ENCODE data around the gene SOX14.

SOX14 gene

DNA sequence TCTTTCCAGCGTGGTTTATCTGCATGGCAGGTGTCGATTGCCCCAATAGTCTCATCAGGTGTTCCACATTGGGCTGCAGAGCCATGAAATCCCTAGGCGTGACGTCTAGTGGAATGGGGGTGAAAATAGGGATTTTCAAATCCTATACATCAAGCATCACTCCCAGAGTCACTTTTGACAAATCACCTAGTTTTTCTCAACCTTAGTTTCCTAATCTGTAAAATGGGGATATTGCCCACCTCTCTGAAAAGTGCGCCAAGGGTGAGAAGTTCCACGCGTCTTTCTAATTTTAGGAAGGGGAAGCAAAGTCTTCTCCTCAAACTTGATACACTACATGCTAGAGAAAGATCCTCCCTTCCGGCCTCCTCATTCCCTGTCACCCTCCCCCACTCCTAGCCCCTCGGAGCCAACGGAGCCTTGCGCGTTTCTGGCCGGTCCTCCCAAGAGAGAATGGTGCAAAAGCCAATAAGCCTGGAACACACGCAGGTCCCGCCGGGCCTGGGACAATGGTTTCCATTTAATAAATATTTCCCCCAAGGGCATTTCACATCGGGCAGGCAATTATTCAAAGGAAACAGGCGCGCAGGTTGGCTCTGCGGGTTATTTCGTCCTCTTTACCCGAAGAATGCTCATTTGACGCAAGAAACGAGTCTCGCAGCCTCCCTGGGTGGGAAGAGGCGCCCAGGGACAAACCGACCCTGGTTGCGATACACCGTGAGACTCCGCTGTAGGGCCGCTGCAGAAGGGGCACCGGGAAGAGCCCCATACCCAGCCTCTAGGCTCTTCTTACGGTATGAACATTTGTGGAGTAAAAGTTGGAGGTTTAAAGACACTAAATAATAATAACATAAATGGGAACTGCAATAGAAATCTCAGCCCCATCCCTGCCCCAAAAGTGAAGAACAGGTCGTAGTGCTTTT, 1.2 kb upstream of the SOX14 start:
- no peaks in the 10 kb centered on the region for H3K36me3 ChIP-seq (ENCODE audit: control insufficient read depth in 1 of 2, insufficient read depth in 2 of 2, low read length in 2 of 2)
- no peak overlapping the region for H3K4me3 ChIP-seq (ENCODE audit: low read depth in 1 of 2, low read length in 2 of 2)
- H3K27ac ChIP-seq (ENCODE audit: low read length), result no peak overlapping the region
- H3K27me3 ChIP-seq (ENCODE audit: low read depth, low read length), result peaks cover 67% of the 10 kb centered on the region
- H3K9me3 ChIP-seq (ENCODE audit: control insufficient read depth in 1 of 2, low read length in 2 of 2), result no peaks in the 10 kb centered on the region
- peaks cover 0 to 40% of the 10 kb centered on the region in 2 donors for H3K4me1 ChIP-seq (ENCODE audit: control insufficient read depth in 1 of 2, insufficient read depth in 2 of 2, low read length in 2 of 2)

DNA sequence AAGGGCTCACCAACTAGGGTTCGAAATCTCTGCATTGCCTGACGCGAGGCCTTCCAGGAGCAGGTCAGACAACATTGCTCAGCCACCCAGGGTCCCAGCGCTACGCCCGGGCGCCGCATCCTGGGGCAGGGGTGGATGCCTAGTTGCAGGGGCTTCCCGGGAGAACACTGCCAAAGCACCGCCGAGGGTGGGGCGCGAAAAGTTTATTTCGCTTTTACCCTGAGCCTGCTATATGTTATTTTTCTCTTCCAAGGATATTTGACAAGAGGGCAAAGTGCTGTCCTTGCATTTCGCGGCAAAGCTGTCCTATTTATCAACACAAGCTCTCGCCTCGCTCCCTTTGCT, 549 bp upstream of the SOX14 start:
- Histone ChIP-seq H3K36me3 (ENCODE audit: control insufficient read depth in 1 of 2, insufficient read depth in 2 of 2, low read length in 2 of 2) (no peaks in the 10 kb centered on the region), H3K27me3 (ENCODE audit: low read depth, low read length) (peaks cover 72% of the 10 kb centered on the region), H3K4me1 (ENCODE audit: control insufficient read depth in 1 of 2, insufficient read depth in 2 of 2, low read length in 2 of 2) (peaks cover 0 to 46% of the 10 kb centered on the region in 2 donors), H3K9me3 (ENCODE audit: control insufficient read depth in 1 of 2, low read length in 2 of 2) (no peaks in the 10 kb centered on the region), H3K4me3 (ENCODE audit: low read depth in 1 of 2, low read length in 2 of 2) (peak overlapping the region in 1 of 2 donors; percentile 59), H3K27ac (ENCODE audit: low read length) (no peak overlapping the region)

DNA sequence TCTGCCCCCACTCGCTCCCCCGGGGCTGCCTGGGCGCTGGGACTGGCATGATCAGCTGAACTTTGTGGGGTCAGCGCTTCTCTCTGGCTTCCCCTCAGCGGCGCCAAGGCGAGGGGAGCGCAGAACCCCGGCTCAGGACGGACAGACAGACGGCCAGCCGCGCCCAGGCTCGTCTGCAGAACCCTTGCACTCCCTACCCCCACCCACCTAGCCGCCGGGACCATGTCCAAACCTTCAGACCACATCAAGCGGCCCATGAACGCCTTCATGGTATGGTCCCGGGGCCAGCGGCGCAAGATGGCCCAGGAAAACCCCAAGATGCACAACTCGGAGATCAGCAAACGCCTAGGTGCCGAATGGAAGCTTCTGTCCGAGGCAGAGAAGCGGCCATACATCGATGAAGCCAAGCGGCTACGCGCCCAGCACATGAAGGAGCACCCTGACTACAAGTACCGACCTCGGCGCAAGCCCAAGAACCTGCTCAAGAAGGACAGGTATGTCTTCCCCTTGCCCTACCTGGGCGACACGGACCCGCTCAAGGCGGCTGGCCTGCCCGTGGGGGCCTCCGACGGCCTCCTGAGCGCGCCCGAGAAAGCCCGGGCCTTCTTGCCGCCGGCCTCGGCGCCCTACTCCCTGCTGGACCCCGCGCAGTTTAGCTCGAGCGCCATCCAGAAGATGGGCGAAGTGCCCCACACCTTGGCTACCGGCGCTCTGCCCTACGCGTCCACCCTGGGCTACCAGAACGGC, 621 bp downstream of the SOX14 start:
- Histone ChIP-seq H3K4me3 (ENCODE audit: low read depth in 1 of 2, low read length in 2 of 2) (peak overlapping the region in 1 of 2 donors; percentile 59), H3K36me3 (ENCODE audit: control insufficient read depth in 1 of 2, insufficient read depth in 2 of 2, low read length in 2 of 2) (no peaks in the 10 kb centered on the region), H3K4me1 (ENCODE audit: control insufficient read depth in 1 of 2, insufficient read depth in 2 of 2, low read length in 2 of 2) (peaks cover 0 to 57% of the 10 kb centered on the region in 2 donors), H3K27ac (ENCODE audit: low read length) (no peak overlapping the region), H3K9me3 (ENCODE audit: control insufficient read depth in 1 of 2, low read length in 2 of 2) (no peaks in the 10 kb centered on the region), H3K27me3 (ENCODE audit: low read depth, low read length) (peaks cover 83% of the 10 kb centered on the region)

DNA sequence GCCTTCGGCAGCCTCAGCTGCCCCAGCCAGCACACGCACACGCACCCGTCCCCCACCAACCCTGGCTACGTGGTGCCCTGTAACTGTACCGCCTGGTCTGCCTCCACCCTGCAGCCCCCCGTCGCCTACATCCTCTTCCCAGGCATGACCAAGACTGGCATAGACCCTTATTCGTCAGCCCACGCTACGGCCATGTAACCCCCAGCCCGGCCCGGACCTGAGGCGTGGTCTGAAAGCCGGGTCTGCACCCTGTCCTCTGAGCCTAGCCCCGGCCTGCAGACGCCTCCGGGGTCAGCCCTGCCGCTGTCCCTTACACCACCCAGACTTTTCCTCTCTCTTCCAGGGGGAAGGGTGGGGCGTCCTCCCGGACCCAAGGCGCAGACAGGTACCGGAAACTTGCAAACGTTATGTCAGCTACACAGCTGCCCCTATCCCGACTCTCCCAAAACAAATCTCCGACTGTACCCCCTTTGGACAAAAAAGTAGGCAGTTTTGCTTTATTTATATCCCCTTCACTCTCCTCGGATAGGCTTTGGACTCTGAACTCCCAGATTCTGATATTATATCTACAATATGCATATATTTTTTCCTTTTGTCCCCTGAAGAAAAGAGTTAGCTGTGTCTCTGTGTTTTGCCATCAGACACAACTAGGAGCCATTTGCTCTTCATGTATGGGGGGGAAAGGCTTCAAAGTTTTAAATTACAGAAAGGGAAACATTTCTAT, 1.4 kb downstream of the SOX14 start:
- Histone ChIP-seq H3K36me3 (ENCODE audit: control insufficient read depth in 1 of 2, insufficient read depth in 2 of 2, low read length in 2 of 2) (no peaks in the 10 kb centered on the region), H3K4me3 (ENCODE audit: low read depth in 1 of 2, low read length in 2 of 2) (no peak overlapping the region), H3K27ac (ENCODE audit: low read length) (no peak overlapping the region), H3K27me3 (ENCODE audit: low read depth, low read length) (peaks cover 87% of the 10 kb centered on the region), H3K4me1 (ENCODE audit: control insufficient read depth in 1 of 2, insufficient read depth in 2 of 2, low read length in 2 of 2) (peaks cover 0 to 65% of the 10 kb centered on the region in 2 donors), H3K9me3 (ENCODE audit: control insufficient read depth in 1 of 2, low read length in 2 of 2) (no peaks in the 10 kb centered on the region)

DNA sequence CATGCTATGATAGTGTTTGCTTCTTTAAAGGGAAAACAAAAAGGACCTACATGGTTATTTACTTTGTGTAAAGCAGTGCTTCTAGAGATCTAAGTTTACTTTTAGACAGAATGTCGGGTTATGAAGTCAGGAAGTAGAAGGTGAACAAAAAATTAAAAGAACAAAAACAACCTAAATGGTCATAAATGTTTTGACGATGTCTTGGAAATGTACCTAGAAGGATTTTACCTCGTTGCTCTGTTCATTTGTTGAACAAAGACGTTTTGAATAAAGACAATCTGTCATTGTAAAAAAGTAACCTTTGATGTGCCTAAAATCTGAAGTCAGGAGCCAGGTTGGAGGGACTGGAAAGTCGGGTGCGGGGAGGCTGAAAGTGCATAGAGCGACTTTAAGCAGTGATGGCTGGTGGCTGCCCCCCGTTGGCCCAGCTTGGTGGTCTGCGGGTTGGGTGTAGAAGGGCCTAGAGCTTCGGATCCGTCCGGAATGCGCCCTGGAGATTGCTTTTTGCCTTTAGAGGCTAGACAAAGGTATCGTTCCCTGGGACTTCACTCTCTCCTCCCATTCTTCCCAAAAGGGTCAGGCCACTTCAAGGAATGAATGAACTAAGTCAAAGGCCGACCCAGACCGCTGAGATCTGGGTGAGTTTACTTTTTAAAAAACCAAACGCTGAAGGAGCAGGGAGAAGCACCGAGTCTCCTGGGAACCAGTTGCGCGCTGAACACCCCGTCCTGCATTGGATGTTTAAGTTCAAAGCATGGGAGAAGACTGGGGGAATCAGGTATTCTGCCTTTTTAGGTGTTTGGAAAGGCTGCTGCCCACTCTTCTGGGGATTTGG, 2.1 kb downstream of the SOX14 start:
- Histone ChIP-seq H3K27ac (ENCODE audit: low read length) (no peak overlapping the region), H3K36me3 (ENCODE audit: control insufficient read depth in 1 of 2, insufficient read depth in 2 of 2, low read length in 2 of 2) (no peaks in the 10 kb centered on the region), H3K4me1 (ENCODE audit: control insufficient read depth in 1 of 2, insufficient read depth in 2 of 2, low read length in 2 of 2) (peaks cover 0 to 69% of the 10 kb centered on the region in 2 donors), H3K4me3 (ENCODE audit: low read depth in 1 of 2, low read length in 2 of 2) (no peak overlapping the region), H3K9me3 (ENCODE audit: control insufficient read depth in 1 of 2, low read length in 2 of 2) (no peaks in the 10 kb centered on the region), H3K27me3 (ENCODE audit: low read depth, low read length) (peaks cover 87% of the 10 kb centered on the region)

DNA sequence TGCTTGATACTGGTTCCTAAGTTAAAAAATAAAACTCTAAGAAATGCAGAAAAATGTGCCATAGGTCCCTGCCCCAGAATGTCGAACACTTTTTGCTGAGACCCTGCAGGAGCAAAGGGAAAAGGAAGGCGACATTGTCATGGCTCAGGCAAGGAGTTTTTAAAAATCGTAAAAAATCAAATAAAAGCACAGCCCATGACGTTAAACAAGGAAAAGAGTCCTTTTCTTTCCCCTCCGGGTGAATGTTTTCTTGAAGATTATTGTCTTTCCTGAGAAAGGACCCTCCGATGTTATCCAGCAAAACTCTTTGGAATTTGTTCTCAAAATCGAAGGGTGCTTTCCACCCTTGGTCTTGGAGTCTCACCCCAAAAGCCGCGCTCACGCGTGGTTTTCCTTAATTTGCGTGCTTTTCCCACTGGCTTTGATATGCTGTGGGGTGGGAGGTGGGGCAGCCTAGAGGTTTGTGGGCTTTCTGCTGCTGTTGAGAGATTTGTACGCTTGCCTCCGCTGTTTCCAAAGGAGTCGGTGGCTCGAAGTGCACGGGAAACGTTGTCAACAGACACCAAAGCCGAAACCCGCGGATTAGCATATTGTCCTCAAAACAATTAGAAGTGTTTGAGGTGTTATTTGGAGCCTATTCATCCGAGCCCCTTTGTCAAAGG, 2.9 kb downstream of the SOX14 start:
- peak overlapping the region in 1 of 2 donors; percentile 55 for H3K4me3 ChIP-seq (ENCODE audit: low read depth in 1 of 2, low read length in 2 of 2)
- H3K9me3 ChIP-seq (ENCODE audit: control insufficient read depth in 1 of 2, low read length in 2 of 2), result no peaks in the 10 kb centered on the region
- H3K36me3 ChIP-seq (ENCODE audit: control insufficient read depth in 1 of 2, insufficient read depth in 2 of 2, low read length in 2 of 2), result no peaks in the 10 kb centered on the region
- H3K27me3 ChIP-seq (ENCODE audit: low read depth, low read length), result peaks cover 89% of the 10 kb centered on the region
- H3K4me1 ChIP-seq (ENCODE audit: control insufficient read depth in 1 of 2, insufficient read depth in 2 of 2, low read length in 2 of 2), result peaks cover 0 to 74% of the 10 kb centered on the region in 2 donors
- H3K27ac ChIP-seq (ENCODE audit: low read length), result no peak overlapping the region

DNA sequence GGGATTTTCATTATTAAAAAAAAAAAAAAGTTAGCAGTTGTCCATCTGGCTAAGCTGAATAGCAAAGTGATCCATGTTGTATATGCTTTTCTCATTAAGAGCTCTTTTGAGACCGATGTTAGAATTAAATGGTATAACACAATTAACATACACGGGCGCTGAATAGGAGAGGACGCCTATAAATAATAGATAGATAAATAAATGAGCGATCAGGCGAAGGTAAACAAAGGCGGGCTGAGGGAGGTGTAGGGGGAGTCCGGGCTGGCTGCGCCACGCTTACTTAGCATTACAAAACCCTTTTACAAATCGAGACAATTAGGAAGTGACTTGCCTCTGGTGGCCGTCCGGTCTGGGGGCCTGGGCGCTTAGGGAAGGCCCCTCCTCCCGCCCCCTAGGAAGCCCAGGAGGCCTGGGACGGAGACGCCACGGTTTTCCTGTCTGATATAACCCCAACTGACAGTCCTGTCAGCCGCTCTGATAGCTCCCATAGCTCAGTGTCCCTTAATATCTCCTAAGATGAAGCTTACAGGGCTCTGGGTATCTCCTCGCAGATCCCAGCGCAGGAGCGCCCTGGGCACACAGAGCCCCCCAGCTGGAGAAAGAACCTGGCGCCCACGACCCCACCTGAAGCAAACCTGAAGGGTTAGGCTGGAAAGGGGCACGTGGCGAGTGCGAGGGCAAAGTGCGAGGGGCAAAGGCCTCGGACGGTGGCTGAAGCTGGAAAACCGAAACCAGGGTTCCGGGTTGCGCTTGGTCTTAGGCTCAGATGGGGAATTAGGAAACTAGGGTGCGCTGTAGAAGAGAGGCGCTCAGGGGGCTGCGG, 3.6 kb downstream of the SOX14 start:
- H3K4me3 ChIP-seq (ENCODE audit: low read depth in 1 of 2, low read length in 2 of 2), result peak overlapping the region; percentile 52 to 55
- no peaks in the 10 kb centered on the region for H3K9me3 ChIP-seq (ENCODE audit: control insufficient read depth in 1 of 2, low read length in 2 of 2)
- H3K4me1 ChIP-seq (ENCODE audit: control insufficient read depth in 1 of 2, insufficient read depth in 2 of 2, low read length in 2 of 2), result peaks cover 0 to 72% of the 10 kb centered on the region in 2 donors
- no peak overlapping the region for H3K27ac ChIP-seq (ENCODE audit: low read length)
- no peaks in the 10 kb centered on the region for H3K36me3 ChIP-seq (ENCODE audit: control insufficient read depth in 1 of 2, insufficient read depth in 2 of 2, low read length in 2 of 2)
- peaks cover 92% of the 10 kb centered on the region for H3K27me3 ChIP-seq (ENCODE audit: low read depth, low read length)

DNA sequence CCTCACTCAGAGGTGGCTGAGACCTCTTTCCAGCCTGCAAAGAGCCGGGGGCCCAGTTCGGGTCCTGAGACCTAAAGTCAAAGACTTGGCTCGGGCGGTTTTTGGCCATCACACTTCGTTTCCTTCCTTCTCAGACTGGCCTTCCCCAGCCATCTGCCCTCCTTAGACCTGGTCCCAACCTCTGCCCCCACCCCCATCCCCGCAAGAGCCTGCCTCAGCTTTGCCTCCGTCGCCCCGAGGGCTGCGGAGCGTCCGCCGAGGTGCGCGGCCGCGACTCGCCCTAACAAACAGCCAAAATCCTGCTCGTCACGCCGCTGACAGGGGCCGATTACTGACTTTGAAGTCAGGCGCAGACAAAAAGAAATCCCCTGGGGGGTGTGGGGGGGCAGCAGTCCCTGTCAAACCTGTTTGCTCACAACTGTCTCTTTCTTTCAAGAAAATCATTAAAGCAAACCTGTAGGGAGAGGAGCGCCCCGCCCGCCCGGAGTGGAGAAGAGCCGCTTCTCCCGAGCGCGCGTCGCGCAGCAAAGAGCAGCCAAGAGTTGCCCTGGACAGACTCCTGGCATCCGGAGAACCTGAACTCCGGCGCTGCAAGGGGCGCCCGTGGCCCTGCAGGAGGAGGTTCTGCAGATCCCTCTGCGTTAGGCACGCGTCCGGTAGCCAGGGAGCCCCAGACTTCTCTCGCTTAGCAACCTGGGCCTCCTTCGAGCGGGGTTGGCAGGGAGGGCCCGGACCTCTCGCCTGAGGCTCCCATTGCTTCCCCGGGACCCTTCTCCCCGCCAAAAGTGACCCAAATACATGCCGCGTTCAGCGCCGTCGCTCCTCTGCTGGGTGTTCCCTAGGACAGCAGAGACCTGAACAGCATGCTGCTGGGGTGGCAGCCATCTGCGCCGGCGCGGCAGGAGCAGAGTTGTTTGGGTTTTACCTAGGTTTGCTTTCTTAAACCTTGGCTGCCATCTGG, 4.5 kb downstream of the SOX14 start:
- H3K27ac ChIP-seq (ENCODE audit: low read length), result no peak overlapping the region
- H3K4me3 ChIP-seq (ENCODE audit: low read depth in 1 of 2, low read length in 2 of 2), result peak overlapping the region; percentile 52 to 55
- H3K9me3 ChIP-seq (ENCODE audit: control insufficient read depth in 1 of 2, low read length in 2 of 2), result no peaks in the 10 kb centered on the region
- no peaks in the 10 kb centered on the region for H3K36me3 ChIP-seq (ENCODE audit: control insufficient read depth in 1 of 2, insufficient read depth in 2 of 2, low read length in 2 of 2)
- H3K4me1 ChIP-seq (ENCODE audit: control insufficient read depth in 1 of 2, insufficient read depth in 2 of 2, low read length in 2 of 2), result peaks cover 0 to 66% of the 10 kb centered on the region in 2 donors
- peaks cover 86% of the 10 kb centered on the region for H3K27me3 ChIP-seq (ENCODE audit: low read depth, low read length)
